Nephron (organoid): ENCODE data around the gene ESR2.
A peak's percentile ranks its signal among the peaks of the same experiment; 100 is the strongest.

Experiments
- H3K27ac Mint-ChIP-seq, 3 experiments: 2 replicates each; pipeline ENCODE4 v1.8.0; 2020; ENCODE audit warnings: mixed read lengths in 3 of 3, mild to moderate bottlenecking in 2 of 3, moderate library complexity in 1 of 3
- H3K27me3 Mint-ChIP-seq: 2 replicates; pipeline ENCODE4 v1.8.0; 2021; ENCODE audit warnings: low read depth, mild to moderate bottlenecking, moderate library complexity, mixed read lengths
- H3K36me3 Mint-ChIP-seq: 2 replicates; pipeline ENCODE4 v1.8.0; 2020; ENCODE audit warnings: low read depth, mixed read lengths
- H3K4me1 Mint-ChIP-seq: 2 replicates; pipeline ENCODE4 v1.8.0; 2020; ENCODE audit warnings: mixed read lengths
- H3K4me3 Mint-ChIP-seq, 3 experiments: 2 replicates each; pipeline ENCODE4 v1.8.0; 2020; ENCODE audit warnings: mild to moderate bottlenecking in 3 of 3, mixed read lengths in 3 of 3, moderate library complexity in 2 of 3
- H3K9me3 Mint-ChIP-seq: 2 replicates; pipeline ENCODE4 v1.8.0; 2020; ENCODE audit warnings: mixed read lengths
- TF ChIP-seq, protein P1 (sequence below), 3 experiments: fragments of 200-600 bp; sonication (generic); IDR thresholded peaks; one replicate each; pipeline ENCODE4 v1.5.0; 2021; ENCODE audit warnings: antibody characterized with exemption in 3 of 3; ENCODE audit not compliant: unreplicated experiment in 3 of 3

The ESR2 gene

DNA sequence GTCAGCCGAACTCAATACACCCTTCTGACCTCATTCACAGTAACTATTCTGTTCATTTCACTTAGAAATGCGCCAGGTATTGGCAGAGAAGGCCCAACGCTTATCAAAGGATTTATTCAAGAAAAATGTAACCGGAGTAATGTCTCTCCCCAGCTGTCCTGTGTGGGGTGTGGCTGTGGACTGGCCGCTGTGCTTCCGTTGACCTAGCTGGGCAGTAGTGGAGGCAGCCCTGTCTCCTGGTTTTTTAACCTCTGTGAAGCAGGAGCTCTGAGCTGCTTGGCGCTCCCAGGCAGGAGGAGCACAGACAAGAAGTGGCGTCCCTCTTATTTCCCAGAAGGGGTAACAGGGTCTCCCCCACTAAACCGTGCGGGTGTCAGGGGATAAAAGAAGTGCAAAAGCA lies 85.2 kb downstream of the ESR2 start:
- H3K36me3 Mint-ChIP-seq = peaks cover 53% of the 10 kb centered on the region
- peaks cover 3% of the 10 kb centered on the region for H3K27me3 Mint-ChIP-seq
- H3K9me3 Mint-ChIP-seq = no peaks in the 10 kb centered on the region
- H3K4me3 Mint-ChIP-seq = no peak overlapping the region
- H3K27ac Mint-ChIP-seq = peak overlapping the region in 1 of 3 experiments; percentile 75
- peaks cover 25% of the 10 kb centered on the region for H3K4me1 Mint-ChIP-seq
- TF ChIP-seq, protein P1, sequence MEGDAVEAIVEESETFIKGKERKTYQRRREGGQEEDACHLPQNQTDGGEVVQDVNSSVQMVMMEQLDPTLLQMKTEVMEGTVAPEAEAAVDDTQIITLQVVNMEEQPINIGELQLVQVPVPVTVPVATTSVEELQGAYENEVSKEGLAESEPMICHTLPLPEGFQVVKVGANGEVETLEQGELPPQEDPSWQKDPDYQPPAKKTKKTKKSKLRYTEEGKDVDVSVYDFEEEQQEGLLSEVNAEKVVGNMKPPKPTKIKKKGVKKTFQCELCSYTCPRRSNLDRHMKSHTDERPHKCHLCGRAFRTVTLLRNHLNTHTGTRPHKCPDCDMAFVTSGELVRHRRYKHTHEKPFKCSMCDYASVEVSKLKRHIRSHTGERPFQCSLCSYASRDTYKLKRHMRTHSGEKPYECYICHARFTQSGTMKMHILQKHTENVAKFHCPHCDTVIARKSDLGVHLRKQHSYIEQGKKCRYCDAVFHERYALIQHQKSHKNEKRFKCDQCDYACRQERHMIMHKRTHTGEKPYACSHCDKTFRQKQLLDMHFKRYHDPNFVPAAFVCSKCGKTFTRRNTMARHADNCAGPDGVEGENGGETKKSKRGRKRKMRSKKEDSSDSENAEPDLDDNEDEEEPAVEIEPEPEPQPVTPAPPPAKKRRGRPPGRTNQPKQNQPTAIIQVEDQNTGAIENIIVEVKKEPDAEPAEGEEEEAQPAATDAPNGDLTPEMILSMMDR (IDR thresholded peaks at IDR 0.05; ENCODE audit: unreplicated experiment in 3 of 3) = no peak

DNA sequence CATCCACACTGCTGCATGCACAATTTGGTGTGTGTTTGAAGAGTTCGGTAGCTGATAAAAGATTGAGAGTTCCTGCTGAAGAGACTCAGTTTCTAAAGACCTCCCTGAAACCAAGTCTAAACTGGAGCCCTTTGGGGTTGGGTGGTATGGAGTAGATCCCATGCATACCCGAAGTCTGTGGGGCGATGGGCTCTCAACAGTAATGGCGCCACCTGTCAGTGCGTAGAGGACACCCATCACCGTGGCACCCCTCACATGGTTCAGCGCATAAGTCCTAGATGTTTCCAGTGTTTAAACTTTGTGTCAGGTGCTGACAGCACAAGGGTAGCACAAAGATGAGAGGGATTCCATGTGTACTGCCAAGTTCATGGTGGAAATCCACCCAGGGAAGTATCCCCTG lies 85.9 kb downstream of the ESR2 start:
- H3K27ac Mint-ChIP-seq = no peak overlapping the region
- H3K4me3 Mint-ChIP-seq = no peak overlapping the region
- TF ChIP-seq, protein P1 (IDR thresholded peaks at IDR 0.05; ENCODE audit: unreplicated experiment in 3 of 3) = no peak
- no peaks in the 10 kb centered on the region for H3K9me3 Mint-ChIP-seq
- peaks cover 48% of the 10 kb centered on the region for H3K36me3 Mint-ChIP-seq
- H3K4me1 Mint-ChIP-seq = peaks cover 25% of the 10 kb centered on the region
- H3K27me3 Mint-ChIP-seq = peaks cover 3% of the 10 kb centered on the region

DNA sequence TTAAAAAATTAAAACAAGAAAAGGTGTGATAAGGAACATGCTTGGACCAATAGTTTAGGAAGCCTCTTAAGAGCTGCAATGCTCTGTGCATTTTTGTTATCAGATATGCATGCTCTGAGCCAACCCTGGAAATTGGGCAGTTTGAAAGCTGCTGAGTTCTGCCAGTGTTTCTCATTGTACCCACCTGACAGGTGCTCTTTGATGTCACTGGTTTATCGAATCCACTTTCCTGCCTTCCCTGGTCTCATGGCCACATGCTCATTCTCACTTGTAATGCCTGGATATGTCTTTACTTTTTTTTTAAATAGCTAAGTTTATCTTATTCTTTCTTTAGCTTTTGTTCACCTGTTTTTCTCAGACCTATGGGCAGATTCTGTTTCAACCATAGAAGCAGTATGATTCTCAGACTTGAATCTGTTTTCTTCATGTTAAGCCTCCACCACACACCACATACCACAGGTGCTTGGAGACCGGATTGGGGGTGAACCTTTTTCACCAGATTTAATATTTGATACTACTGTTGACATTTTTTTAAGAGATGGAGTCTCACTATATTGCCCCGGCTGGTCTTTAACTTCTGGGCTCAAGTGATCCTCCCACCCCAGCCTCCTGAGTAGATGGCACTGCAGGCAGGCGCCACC lies 90.7 kb downstream of the ESR2 start:
- no peaks in the 10 kb centered on the region for H3K9me3 Mint-ChIP-seq
- H3K27ac Mint-ChIP-seq = peak overlapping the region in 1 of 3 experiments; percentile 40
- H3K27me3 Mint-ChIP-seq = peaks cover 3% of the 10 kb centered on the region
- TF ChIP-seq, protein P1 (IDR thresholded peaks at IDR 0.05; ENCODE audit: unreplicated experiment in 3 of 3) = no peak
- H3K4me3 Mint-ChIP-seq = no peak overlapping the region
- H3K36me3 Mint-ChIP-seq = peaks cover 16% of the 10 kb centered on the region
- H3K4me1 Mint-ChIP-seq = peaks cover 24% of the 10 kb centered on the region

DNA sequence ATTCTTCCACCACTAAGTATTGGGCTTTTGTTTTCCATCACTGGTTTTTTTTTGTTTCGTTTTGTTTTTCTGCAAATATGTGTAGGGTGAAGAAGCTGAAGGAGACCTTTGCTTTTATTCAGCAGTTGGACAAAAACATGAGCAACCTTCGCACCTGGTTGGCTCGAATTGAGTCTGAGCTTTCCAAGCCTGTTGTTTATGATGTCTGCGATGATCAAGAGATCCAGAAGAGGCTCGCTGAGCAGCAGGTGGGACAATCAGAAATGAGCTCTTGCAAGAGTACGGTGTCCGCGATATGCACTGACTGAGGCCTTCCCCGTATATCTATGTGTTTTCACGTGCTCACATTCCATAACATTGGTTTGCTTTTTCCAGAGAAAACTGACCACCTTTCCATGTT lies 91.5 kb downstream of the ESR2 start:
- TF ChIP-seq, protein P1 (IDR thresholded peaks at IDR 0.05; ENCODE audit: unreplicated experiment in 3 of 3) = no peak
- Mint-ChIP-seq H3K4me1 (peaks cover 27% of the 10 kb centered on the region), H3K4me3 (no peak overlapping the region), H3K9me3 (no peaks in the 10 kb centered on the region), H3K27ac (peak overlapping the region in 2 of 3 experiments; percentile 14 to 40), H3K27me3 (peaks cover 3% of the 10 kb centered on the region), H3K36me3 (peaks cover 13% of the 10 kb centered on the region)

DNA sequence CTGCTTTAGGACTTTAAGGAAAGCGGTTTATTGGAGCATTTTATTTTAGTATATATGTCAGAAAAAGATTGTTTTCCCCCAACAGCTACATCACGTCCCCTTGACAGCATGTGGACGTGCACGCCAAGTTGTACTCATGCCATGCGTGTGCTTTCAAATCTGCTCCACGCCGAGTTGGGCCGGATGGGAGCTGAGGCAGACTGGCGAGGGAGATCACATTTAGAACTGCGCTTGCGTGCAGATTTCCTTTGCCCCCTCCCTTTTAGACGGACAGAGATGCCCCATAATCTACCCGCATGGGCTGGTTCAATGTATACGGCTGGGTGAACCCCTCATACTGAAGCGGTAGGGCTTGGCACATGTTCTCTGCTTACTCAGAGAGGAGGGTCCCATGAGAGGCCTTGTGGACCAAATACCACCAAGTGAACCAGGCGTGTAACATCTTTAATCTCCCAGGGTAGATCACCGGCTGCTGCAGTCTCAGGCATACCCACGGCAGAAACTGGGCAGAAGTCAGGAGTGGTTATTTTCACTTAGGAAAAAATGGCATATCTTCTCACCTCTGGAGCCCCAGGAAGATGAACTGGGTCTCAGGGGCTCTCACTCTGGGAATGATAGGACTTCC lies 92.1 kb downstream of the ESR2 start:
- Mint-ChIP-seq H3K4me1 (peaks cover 34% of the 10 kb centered on the region), H3K9me3 (no peaks in the 10 kb centered on the region), H3K4me3 (no peak overlapping the region), H3K27me3 (peaks cover 3% of the 10 kb centered on the region), H3K27ac (peak overlapping the region in 1 of 3 experiments; percentile 14), H3K36me3 (peaks cover 13% of the 10 kb centered on the region)
- TF ChIP-seq, protein P1 (IDR thresholded peaks at IDR 0.05; ENCODE audit: unreplicated experiment in 3 of 3) = no peak

DNA sequence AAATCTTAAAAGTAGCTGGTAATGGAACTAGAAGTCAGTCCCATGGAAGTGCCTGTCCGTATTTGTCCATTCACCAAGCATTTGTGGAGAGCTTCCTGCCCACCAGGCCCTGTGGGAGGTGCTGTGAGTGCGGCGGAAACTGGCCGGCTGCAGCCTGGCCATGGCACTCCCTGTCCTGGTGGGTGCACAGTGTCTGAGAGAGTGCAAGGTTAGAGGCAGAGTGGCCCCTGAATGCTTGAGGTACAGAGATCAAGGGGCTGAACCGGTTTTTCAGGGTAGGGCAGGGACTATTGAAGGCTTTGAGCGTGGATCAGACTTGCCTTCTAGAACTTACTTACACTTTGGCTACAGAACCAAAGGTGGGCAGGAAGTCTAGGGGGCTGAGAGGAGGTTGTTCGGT lies 92.9 kb downstream of the ESR2 start:
- H3K36me3 Mint-ChIP-seq = peaks cover 13% of the 10 kb centered on the region
- H3K27ac Mint-ChIP-seq = peak overlapping the region in 1 of 3 experiments; percentile 61
- no peak overlapping the region for H3K4me3 Mint-ChIP-seq
- H3K4me1 Mint-ChIP-seq = peaks cover 41% of the 10 kb centered on the region
- H3K9me3 Mint-ChIP-seq = no peaks in the 10 kb centered on the region
- TF ChIP-seq, protein P1 (IDR thresholded peaks at IDR 0.05; ENCODE audit: unreplicated experiment in 3 of 3) = no peak
- peaks cover 3% of the 10 kb centered on the region for H3K27me3 Mint-ChIP-seq
